NCI-H187 (cell line): ENCODE data around the gene ASTN1.

ENCODE experiments used
- DNase-seq, 2 experiments: peaks; one replicate each; lab custom pipeline; 2025; lab: John Stamatoyannopoulos, UW

ASTN1 gene

GRCh38 chr1:176989754-176990153 lies 174.8 kb downstream of the ASTN1 start:
- no peak for DNase-seq

- DNase-seq = no peak
Observed at GRCh38 chr1:176989023-176989422, 175.5 kb downstream of the ASTN1 start.

- no peak for DNase-seq
Observed at GRCh38 chr1:176987016-176987415, 177.5 kb downstream of the ASTN1 start.

- no peak for DNase-seq
Observed at GRCh38 chr1:176983731-176984130, 180.8 kb downstream of the ASTN1 start.

GRCh38 chr1:176976771-176977170 lies 187.7 kb downstream of the ASTN1 start:
- DNase-seq = no peak

- DNase-seq = no peak
Observed at GRCh38 chr1:176976225-176976624, 188.3 kb downstream of the ASTN1 start.

- DNase-seq = no peak
Observed at GRCh38 chr1:176964687-176965086, 199.8 kb downstream of the ASTN1 start.

GRCh38 chr1:176963181-176963580 lies 201.3 kb downstream of the ASTN1 start:
- DNase-seq = no peak

- DNase-seq = no peak
Observed at GRCh38 chr1:176961678-176962077, 202.8 kb downstream of the ASTN1 start.

- no peak for DNase-seq
Observed at GRCh38 chr1:176959191-176959820, 205.2 kb downstream of the ASTN1 start.

- no peak for DNase-seq
Observed at GRCh38 chr1:176957603-176958002, 206.9 kb downstream of the ASTN1 start.

- DNase-seq = no peak
Observed at GRCh38 chr1:176954242-176954641, 210.3 kb downstream of the ASTN1 start.

- DNase-seq = no peak
Observed at GRCh38 chr1:176950736-176951324, 213.7 kb downstream of the ASTN1 start.

- DNase-seq = no peak
Observed at GRCh38 chr1:176949033-176949662, 215.4 kb downstream of the ASTN1 start.

GRCh38 chr1:176944606-176945005 lies 219.9 kb downstream of the ASTN1 start:
- no peak for DNase-seq

GRCh38 chr1:176943783-176944182 lies 220.7 kb downstream of the ASTN1 start:
- DNase-seq = no peak

GRCh38 chr1:176942346-176942745 lies 222.2 kb downstream of the ASTN1 start:
- no peak for DNase-seq

GRCh38 chr1:176939993-176940392 lies 224.5 kb downstream of the ASTN1 start:
- no peak for DNase-seq

- no peak for DNase-seq
Observed at GRCh38 chr1:176938375-176938774, 226.1 kb downstream of the ASTN1 start.

GRCh38 chr1:176934370-176934769 lies 230.1 kb downstream of the ASTN1 start:
- no peak for DNase-seq

- no peak for DNase-seq
Observed at GRCh38 chr1:176932114-176933104, 232.1 kb downstream of the ASTN1 start.

GRCh38 chr1:176931526-176931925 lies 233.0 kb downstream of the ASTN1 start:
- DNase-seq = no peak
